Measurements from ENCODE around the gene BZW2.

BZW2 gene

GRCh38 chr7:16753102-16753931, 107.3 kb downstream of the BZW2 start, which contains the start of gene TSPAN13:
Gene TSPAN13, plus strand, starts transcription at chr7:16753755. Its CDS starts 213 bp downstream, at chr7:16753968.
- DNase-seq (ENCODE audit: low read depth in 2 of 2) = peak; percentile 24 to 44

GRCh38 chr7:16753932-16754855, 108.2 kb downstream of the BZW2 start:
- DNase-seq (ENCODE audit: low read depth in 2 of 2) = peak in 1 of 2 donors; percentile 1

- no peak for DNase-seq (ENCODE audit: low read depth in 2 of 2)
Measured at GRCh38 chr7:16754856-16755317, 108.9 kb downstream of the BZW2 start.

- no peak for DNase-seq (ENCODE audit: low read depth in 2 of 2)
Measured at GRCh38 chr7:16755397-16755796, 109.4 kb downstream of the BZW2 start.
